ENCODE data around the gene KCNC4. TPM values are rescaled to one million over a fixed set of nuclear protein-coding genes. Genes with fewer than 3 reads are reported as not detected.

The KCNC4 gene
- total RNA-seq, 4 donors from 2014 or later: 2.9 to 9.0 (median 6.1) TPM

DNA sequence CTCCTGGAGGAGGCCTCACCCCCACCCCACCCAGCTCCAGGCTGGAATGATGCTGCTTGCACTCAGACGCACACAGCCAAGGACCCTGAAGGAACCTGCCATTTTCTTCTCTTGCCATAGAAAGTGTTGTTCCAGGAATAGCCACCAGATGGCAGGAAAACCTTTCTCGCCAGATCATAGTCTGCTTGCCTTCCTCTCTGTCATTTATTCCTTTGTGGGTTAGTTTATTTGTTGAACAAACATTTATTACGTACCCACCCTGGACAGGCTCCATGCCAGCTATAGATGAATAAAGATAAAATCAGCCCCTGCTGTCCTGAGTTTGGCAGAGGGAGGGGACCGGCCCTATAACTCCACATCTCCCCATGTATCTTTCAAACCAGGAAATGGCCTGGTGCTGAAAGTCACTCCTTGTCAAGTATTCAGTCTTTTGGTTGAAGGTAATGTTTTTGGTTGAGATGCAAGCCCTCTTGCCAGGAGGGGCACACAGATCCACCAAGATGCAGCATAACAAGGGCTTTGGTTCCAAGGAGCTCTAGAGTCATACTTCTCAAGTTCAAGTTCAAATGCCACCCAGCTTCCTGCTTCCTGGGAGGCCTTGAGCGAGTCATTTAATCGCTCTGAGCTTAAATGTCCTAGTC is 7.0 kb upstream of the KCNC4 start:
- Histone ChIP-seq H3K4me1 (peaks cover 0 to 8% (median 3%) of the 10 kb centered on the region in 4 donors), H3K36me3 (no peaks in the 10 kb centered on the region), H3K9me3 (no peaks in the 10 kb centered on the region), H3K27ac (no peak overlapping the region), H3K4me3 (no peak overlapping the region), H3K27me3 (no peaks in the 10 kb centered on the region)
- DNase-seq (ENCODE audit: low spot score in 2 of 2): peak in 1 of 2 donors; percentile 88
- 25 to 31% methylated on average over 6 of the region's 6 CpGs for WGBS, 2 donors
- TF ChIP-seq CTCF (IDR thresholded peaks at IDR 0.05) (peak; percentile 83 to 87 (median 84)), EP300 (IDR thresholded peaks at IDR 0.05) (no peak)

DNA sequence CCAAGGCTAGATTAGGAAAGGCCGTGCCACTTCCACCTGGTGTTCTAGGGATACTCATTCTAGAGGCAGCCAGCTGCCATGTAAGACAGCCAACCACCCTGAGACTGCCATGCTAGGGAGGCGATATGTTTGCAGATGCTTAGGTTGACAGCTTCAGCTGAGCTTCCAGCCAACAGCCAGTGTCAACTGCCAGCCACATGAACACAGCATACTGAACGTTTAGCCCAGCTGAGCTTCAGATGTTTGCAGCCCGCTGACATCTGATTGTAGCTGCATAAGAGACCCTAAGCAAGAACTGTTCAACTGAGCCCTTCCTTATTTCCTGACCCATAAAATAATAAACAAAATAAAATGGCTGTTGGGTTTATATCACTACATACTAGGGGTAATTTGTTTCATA is 5.0 kb upstream of the KCNC4 start:
- Histone ChIP-seq H3K27ac (no peak overlapping the region), H3K4me3 (no peak overlapping the region), H3K27me3 (no peaks in the 10 kb centered on the region), H3K4me1 (peaks cover 0 to 14% (median 9%) of the 10 kb centered on the region in 4 donors), H3K9me3 (no peaks in the 10 kb centered on the region), H3K36me3 (no peaks in the 10 kb centered on the region)
- no peak for TF ChIP-seq EP300 (IDR thresholded peaks at IDR 0.05)
- no peak for TF ChIP-seq CTCF (IDR thresholded peaks at IDR 0.05)
- TF ChIP-seq POLR2A (IDR thresholded peaks at IDR 0.05): no peak
- DNase-seq (ENCODE audit: low spot score in 2 of 2): no peak
- WGBS, 2 donors: 86 to 90% methylated on average over 4 of the region's 4 CpGs

GRCh38 chr1:110205591-110206155 is 4.4 kb upstream of the KCNC4 start:
- 89 to 91% methylated on average over 6 of the region's 6 CpGs for WGBS, 2 donors
- Histone ChIP-seq H3K27me3 (no peaks in the 10 kb centered on the region), H3K36me3 (no peaks in the 10 kb centered on the region), H3K9me3 (no peaks in the 10 kb centered on the region), H3K4me1 (peaks cover 0 to 14% (median 9%) of the 10 kb centered on the region in 4 donors), H3K4me3 (no peak overlapping the region), H3K27ac (no peak overlapping the region)
- DNase-seq (ENCODE audit: low spot score in 2 of 2): no peak
- TF ChIP-seq CTCF (IDR thresholded peaks at IDR 0.05) (no peak), POLR2A (IDR thresholded peaks at IDR 0.05) (no peak), EP300 (IDR thresholded peaks at IDR 0.05) (no peak)

GRCh38 chr1:110206261-110206920 is 3.7 kb upstream of the KCNC4 start:
- TF ChIP-seq EP300 (IDR thresholded peaks at IDR 0.05) (no peak), CTCF (IDR thresholded peaks at IDR 0.05) (no peak), POLR2A (IDR thresholded peaks at IDR 0.05) (no peak)

GRCh38 chr1:110207831-110208230 is 2.3 kb upstream of the KCNC4 start:
- Histone ChIP-seq H3K27me3 (no peaks in the 10 kb centered on the region), H3K36me3 (no peaks in the 10 kb centered on the region), H3K4me1 (peaks cover 0 to 33% (median 11%) of the 10 kb centered on the region in 4 donors), H3K9me3 (no peaks in the 10 kb centered on the region), H3K27ac (peak overlapping the region in 1 of 4 donors; percentile 0), H3K4me3 (no peak overlapping the region)
- TF ChIP-seq CTCF (IDR thresholded peaks at IDR 0.05) (peak; percentile 80 to 87 (median 83)), POLR2A (IDR thresholded peaks at IDR 0.05) (no peak), EP300 (IDR thresholded peaks at IDR 0.05) (no peak)
- peak; percentile 30 to 75 for DNase-seq (ENCODE audit: low spot score in 2 of 2)
- WGBS, 2 donors: 18 to 32% methylated on average over 4 to 5 of the region's 5 CpGs

More at GRCh38 chr1:110206261-110206920, 3.7 kb upstream of the KCNC4 start:
- Histone ChIP-seq H3K27me3 (no peaks in the 10 kb centered on the region), H3K9me3 (no peaks in the 10 kb centered on the region), H3K27ac (no peak overlapping the region), H3K36me3 (no peaks in the 10 kb centered on the region), H3K4me3 (no peak overlapping the region), H3K4me1 (peaks cover 0 to 20% (median 10%) of the 10 kb centered on the region in 4 donors)
- DNase-seq (ENCODE audit: low spot score in 2 of 2): no peak
- WGBS, 2 donors: 83% methylated on average over 7 to 11 of the region's 11 CpGs
